ENCODE data around the gene CFTR. TPM values are rescaled to one million over a fixed set of nuclear protein-coding genes. Genes with fewer than 3 reads are reported as not detected.
A peak's percentile ranks its signal among the peaks of the same experiment; 100 is the strongest.

The CFTR gene
- total and polyA plus RNA-seq, 2 of the 4 experiments (the other 2 are of a cell fraction): 0.18 to 0.21 TPM

- no peak overlapping the region for H3K14ac ChIP-seq (replicated peaks; ENCODE audit: low read depth, low read length)
- H3K4me2 ChIP-seq (ENCODE audit: low read depth, low read length): no peak overlapping the region
- no peak overlapping the region for H2BK20ac ChIP-seq (ENCODE audit: low read depth, low read length)
- in situ Hi-C loops (cut with MboI; ENCODE audit: low sequenced_read_pairs): no loop called here
- DNase-seq (no peak), ATAC-seq (ENCODE audit: low read depth) (no peak)
- H4K91ac ChIP-seq (ENCODE audit: insufficient read depth, low read depth, low read length): no peak overlapping the region
- no peaks in the 10 kb centered on the region for H3K9me3 ChIP-seq (ENCODE audit: control insufficient read depth, insufficient read depth, low read length)
- no peak overlapping the region for H3K4me3 ChIP-seq (ENCODE audit: insufficient read depth, low read depth, low read length)
- H3K18ac ChIP-seq (ENCODE audit: low read depth, low read length): peak overlapping the region; percentile 47; the same call in 1 of the 2 replicates
- peak overlapping the region; percentile 80; the same call in 1 of the 2 replicates for H2AK5ac ChIP-seq (ENCODE audit: low read depth, low read length)
- peak overlapping the region; percentile 59; the same call in 1 of the 2 replicates for H3K4ac ChIP-seq (ENCODE audit: low read depth, low read length)
- TF ChIP-seq POLR2A (IDR thresholded peaks at IDR 0.05; ENCODE audit: low read depth, low read length): no peak
- no peak for TF ChIP-seq SMC3 (IDR thresholded peaks at IDR 0.05; ENCODE audit: low read depth, low read length)
- TF ChIP-seq CEBPB (IDR thresholded peaks at IDR 0.05; ENCODE audit: low read depth, low read length): no peak
- TF ChIP-seq MXI1 (IDR thresholded peaks at IDR 0.05; ENCODE audit: borderline replicate concordance, low read depth, low read length): no peak
- no peak for TF ChIP-seq CHD1 (IDR thresholded peaks at IDR 0.05; ENCODE audit: low read depth, low read length)
- TF ChIP-seq USF2 (IDR thresholded peaks at IDR 0.05; ENCODE audit: low read depth, low read length): no peak
- no peak for TF ChIP-seq NFE2L2 (IDR thresholded peaks at IDR 0.05; ENCODE audit: low read depth, low read length)
- no peak for TF ChIP-seq FOS (IDR thresholded peaks at IDR 0.05; ENCODE audit: low read depth, low read length)
- no peak for TF ChIP-seq BHLHE40 (IDR thresholded peaks at IDR 0.05; ENCODE audit: low read depth, low read length)
- no peak for TF ChIP-seq RFX5 (IDR thresholded peaks at IDR 0.05; ENCODE audit: low read depth, low read length)
- TF ChIP-seq MAZ (IDR thresholded peaks at IDR 0.05; ENCODE audit: borderline replicate concordance, low read depth, low read length): no peak
- TF ChIP-seq ELK1 (IDR thresholded peaks at IDR 0.05; ENCODE audit: borderline replicate concordance, low read depth, low read length): no peak
- TF ChIP-seq RAD21 (IDR thresholded peaks at IDR 0.05; ENCODE audit: low read length): no peak
- no peak for TF ChIP-seq RCOR1 (IDR thresholded peaks at IDR 0.05; ENCODE audit: insufficient replicate concordance, low read length)
- TF ChIP-seq CTCF (conservative IDR thresholded peaks at IDR 0.05; ENCODE audit: low read depth, low read length): no peak
- no peak for TF ChIP-seq MAFK (IDR thresholded peaks at IDR 0.05; ENCODE audit: low read depth, low read length)
- no peak overlapping the region for H3K23ac ChIP-seq (ENCODE audit: low read depth, low read length)
- ChIA-PET CTCF (no interaction called here), POLR2A (ENCODE audit: unreplicated experiment) (no interaction called here)
- no peak overlapping the region; a peak in 1 of 4 replicates for H4K8ac ChIP-seq (ENCODE audit: low read depth in 2 of 2, low read length in 2 of 2)
- H3K27me3 ChIP-seq (ENCODE audit: control insufficient read depth, insufficient read depth, low read length): no peaks in the 10 kb centered on the region
- H4K20me1 ChIP-seq (ENCODE audit: insufficient read depth, low read length): no peaks in the 10 kb centered on the region
- H4K5ac ChIP-seq (ENCODE audit: low read depth, low read length): peak overlapping the region; percentile 16; the same call in 1 of the 2 replicates
- peak overlapping the region; percentile 42; the same call in 1 of the 3 replicates for H2BK15ac ChIP-seq (ENCODE audit: low read depth, low read length)
- H2BK5ac ChIP-seq (ENCODE audit: low read depth, low read length, poor library complexity, severe bottlenecking): no peak overlapping the region
- no peaks in the 10 kb centered on the region for H3K36me3 ChIP-seq (ENCODE audit: control insufficient read depth, insufficient read depth, low read length)
- no peak overlapping the region for H2AK9ac ChIP-seq (replicated peaks; ENCODE audit: low read depth, low read length, poor library complexity)
- H3K4me1 ChIP-seq (ENCODE audit: control insufficient read depth, insufficient read depth, low read length): no peaks in the 10 kb centered on the region
- H3K56ac ChIP-seq (ENCODE audit: extremely low read depth, insufficient read depth, low read length): no peak overlapping the region
- H2BK120ac ChIP-seq (ENCODE audit: low read depth, low read length): no peak overlapping the region
- no peak overlapping the region for H2AFZ ChIP-seq (replicated peaks; ENCODE audit: low read length, poor library complexity)
- no TSS peak for BruUV-seq (replicated peaks)
- no peak overlapping the region for H3K27ac ChIP-seq (ENCODE audit: insufficient read depth, low read length)
- intact Hi-C loops (cut with micrococcal nuclease): no loop called here
- H3K9ac ChIP-seq (ENCODE audit: low read depth, low read length): no peak overlapping the region
- no CpG with 5 or more reads among the region's 11 CpGs for WGBS, 2 experiments (ENCODE audit: extremely low coverage in 2 of 2, insufficient read length in 1 of 2)
- no peaks in the 10 kb centered on the region for H3K79me1 ChIP-seq (ENCODE audit: low read depth in 1 of 2, low read length in 2 of 2)
- no peaks in the 10 kb centered on the region for H3K9me1 ChIP-seq (ENCODE audit: insufficient read depth, low read length)
- dilution Hi-C loops (cut with HindIII; ENCODE audit: low sequenced_read_pairs, unreplicated experiment): no loop called here
These were observed 112.3 kb downstream of the CFTR start for GRCh38 chr7:117592011-117592635.
